Caco-2 (cell line): ENCODE data around the gene SPOP. TPM values are rescaled to one million over a fixed set of nuclear protein-coding genes. Genes with fewer than 3 reads are reported as not detected.

ENCODE experiments used
- BruUV-seq: library from RNA; stranded (reverse); fragments of 400-500 nt; replicated peaks from 2 replicates; lab custom pipeline; 2021; lab: Mats Ljungman, UMichigan
- CTCF ChIA-PET: fragments of 300-600 bp; sonication (Branson Sonifier 250); formaldehyde crosslinking; loops from one replicate; lab custom pipeline; 2022; ENCODE audit warnings: antibody characterized with exemption; lab: Charles Lee
- POLR2A ChIA-PET: fragments of 300-600 bp; sonication (Branson Sonifier 250); formaldehyde crosslinking; loops from one replicate; lab custom pipeline; 2022; ENCODE audit warnings: antibody characterized with exemption; lab: Charles Lee
- DNase-seq, 2 experiments: peaks; one replicate each; pipeline versions ENCODE4 v3.0.0 to v3.0.0-alpha.2; 2020 to 2022
- H3K27me3 ChIP-seq: replicated peaks from 2 replicates; pipeline ENCODE4 v1.6.0; 2011; ENCODE audit warnings: low read length; ENCODE audit not compliant: control insufficient read depth, insufficient read depth
- H3K36me3 ChIP-seq: 2 replicates; pipeline ENCODE4 v1.5.1; 2011; ENCODE audit warnings: low read length; ENCODE audit not compliant: control insufficient read depth, insufficient read depth
- H3K4me1 ChIP-seq: fragments of 250-450 bp; sonication (Bioruptor Pico); 2 replicates; pipeline ENCODE4 v1.5.1; 2020; ENCODE audit warnings: mild to moderate bottlenecking
- H3K4me3 ChIP-seq: 2 replicates; pipeline ENCODE4 v1.5.1; 2011; ENCODE audit warnings: low read depth, mild to moderate bottlenecking, control low read depth, low read length
- H3K9me3 ChIP-seq: fragments of 250-450 bp; sonication (Bioruptor Pico); 2 replicates; pipeline ENCODE4 v1.5.1; 2020; ENCODE audit warnings: mild to moderate bottlenecking, moderate library complexity
- H3K27ac Mint-ChIP-seq: one replicate; pipeline ENCODE4 v1.8.0; 2022; ENCODE audit warnings: mixed read lengths; ENCODE audit not compliant: unreplicated experiment
- H3K27me3 Mint-ChIP-seq: one replicate; pipeline ENCODE4 v1.8.0; 2022; ENCODE audit warnings: mixed read lengths; ENCODE audit not compliant: insufficient read depth, unreplicated experiment
- H3K36me3 Mint-ChIP-seq: one replicate; pipeline ENCODE4 v1.8.0; 2022; ENCODE audit warnings: mild to moderate bottlenecking, mixed read lengths; ENCODE audit not compliant: insufficient read depth, unreplicated experiment
- H3K4me1 Mint-ChIP-seq: one replicate; pipeline ENCODE4 v1.8.0; 2022; ENCODE audit warnings: low read depth, mixed read lengths; ENCODE audit not compliant: unreplicated experiment
- H3K4me3 Mint-ChIP-seq: one replicate; pipeline ENCODE4 v1.8.0; 2022; ENCODE audit warnings: mild to moderate bottlenecking, moderate library complexity, mixed read lengths; ENCODE audit not compliant: unreplicated experiment
- H3K9me3 Mint-ChIP-seq: one replicate; pipeline ENCODE4 v1.8.0; 2022; ENCODE audit warnings: mixed read lengths; ENCODE audit not compliant: unreplicated experiment
- intact Hi-C: fragments of 100-400 bp; cut with micrococcal nuclease; formaldehyde crosslinking; loops from one replicate; pipeline ENCODE4 v1.10.0; 2022; ENCODE audit not compliant: unreplicated experiment
- total RNA-seq: library from RNA; stranded (reverse); gene quantifications from 2 replicates; pipeline ENCODE4 v1.2.3, GENCODE V29; 2022
- TF ChIP-seq, protein P1 (sequence below), 2 experiments: fragments of 200-600 bp in 1 of 2; IDR thresholded peaks; 1 replicate in 1 of 2; 2 replicates in 1 of 2; pipeline versions ENCODE4 v1.5.1 to v1.8.0; 2011 to 2022; ENCODE audit warnings: antibody characterized with exemption in 1 of 2, control low read depth in 1 of 2, inconsistent platforms in 1 of 2, low read depth in 1 of 2, low read length in 1 of 2, mild to moderate bottlenecking in 1 of 2, moderate library complexity in 1 of 2; ENCODE audit not compliant: insufficient read depth in 1 of 2, severe bottlenecking in 1 of 2, unreplicated experiment in 1 of 2

The SPOP gene
- total RNA-seq, 1 experiment from 2014 or later: 70.2 TPM

DNA sequence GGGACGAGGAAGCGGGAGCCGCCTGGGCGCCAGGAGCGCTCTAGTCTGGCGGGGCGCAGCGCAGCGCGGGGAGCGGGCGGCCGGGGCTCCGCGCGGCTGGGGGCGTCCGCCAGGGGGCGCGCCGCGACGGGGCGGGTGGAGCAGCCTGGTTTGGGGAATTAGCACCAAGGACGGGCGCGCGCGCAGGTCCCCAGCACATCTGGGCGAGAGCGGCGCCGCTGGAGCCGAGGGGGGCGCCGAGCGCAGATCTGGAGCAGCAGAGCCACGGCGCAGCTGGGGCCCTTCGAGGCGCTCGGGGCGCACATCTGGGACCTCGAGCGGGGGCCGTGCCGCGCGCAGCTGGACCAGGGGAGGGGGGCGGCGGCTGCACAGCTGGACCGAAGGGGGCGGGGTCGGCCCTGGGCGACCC lies 102.2 kb downstream of the SPOP start, which contains the start of gene NXPH3:
TSS of gene NXPH3 (plus strand) at position 193 of the 409 bp plus-strand sequence. CDS start 349 bp downstream, outside the sequence.
- Histone ChIP-seq H3K36me3 (no peaks in the 10 kb centered on the region), H3K27me3 (no peaks in the 10 kb centered on the region; the same call in 1 of the 2 replicates), H3K9me3 (no peaks in the 10 kb centered on the region), H3K4me1 (peaks cover 16% of the 10 kb centered on the region), H3K4me3 (peak within 1 kb of the TSS; percentile 87)
- H3K4me1 Mint-ChIP-seq: peaks cover 14% of the 10 kb centered on the region
- peaks cover 5% of the 10 kb centered on the region for H3K36me3 Mint-ChIP-seq
- no peaks in the 10 kb centered on the region for H3K9me3 Mint-ChIP-seq
- H3K4me3 Mint-ChIP-seq: peak within 1 kb of the TSS; percentile 77
- no peak within 1 kb of the TSS for H3K27ac Mint-ChIP-seq
- BruUV-seq: no TSS peak
- DNase-seq: peak; percentile 89 to 98
- ChIA-PET CTCF (interaction anchor here (0.5 to 2.6 kb wide), 16 partner anchors 8 to 276 kb away, joined by 3 to 14 read pairs (median 6); partner anchors contain the start of gene SLC35B1), POLR2A (interaction anchor here (0.7 kb wide), 1 partner anchor 134 kb away, joined by 6 read pairs; no protein-coding TSS in a partner anchor)
- TF ChIP-seq, protein P1, sequence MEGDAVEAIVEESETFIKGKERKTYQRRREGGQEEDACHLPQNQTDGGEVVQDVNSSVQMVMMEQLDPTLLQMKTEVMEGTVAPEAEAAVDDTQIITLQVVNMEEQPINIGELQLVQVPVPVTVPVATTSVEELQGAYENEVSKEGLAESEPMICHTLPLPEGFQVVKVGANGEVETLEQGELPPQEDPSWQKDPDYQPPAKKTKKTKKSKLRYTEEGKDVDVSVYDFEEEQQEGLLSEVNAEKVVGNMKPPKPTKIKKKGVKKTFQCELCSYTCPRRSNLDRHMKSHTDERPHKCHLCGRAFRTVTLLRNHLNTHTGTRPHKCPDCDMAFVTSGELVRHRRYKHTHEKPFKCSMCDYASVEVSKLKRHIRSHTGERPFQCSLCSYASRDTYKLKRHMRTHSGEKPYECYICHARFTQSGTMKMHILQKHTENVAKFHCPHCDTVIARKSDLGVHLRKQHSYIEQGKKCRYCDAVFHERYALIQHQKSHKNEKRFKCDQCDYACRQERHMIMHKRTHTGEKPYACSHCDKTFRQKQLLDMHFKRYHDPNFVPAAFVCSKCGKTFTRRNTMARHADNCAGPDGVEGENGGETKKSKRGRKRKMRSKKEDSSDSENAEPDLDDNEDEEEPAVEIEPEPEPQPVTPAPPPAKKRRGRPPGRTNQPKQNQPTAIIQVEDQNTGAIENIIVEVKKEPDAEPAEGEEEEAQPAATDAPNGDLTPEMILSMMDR (IDR thresholded peaks at IDR 0.05; ENCODE audit: insufficient read depth in 1 of 2, low read depth in 1 of 2, low read length in 1 of 2, severe bottlenecking in 1 of 2, unreplicated experiment in 1 of 2): peak; percentile 59 to 80
- H3K27me3 Mint-ChIP-seq: peaks cover 22% of the 10 kb centered on the region
- intact Hi-C loops: loop anchor here (1.0 kb wide), 3 partner anchors 43 to 120 kb away; partner anchors contain the start of gene SPOP

DNA sequence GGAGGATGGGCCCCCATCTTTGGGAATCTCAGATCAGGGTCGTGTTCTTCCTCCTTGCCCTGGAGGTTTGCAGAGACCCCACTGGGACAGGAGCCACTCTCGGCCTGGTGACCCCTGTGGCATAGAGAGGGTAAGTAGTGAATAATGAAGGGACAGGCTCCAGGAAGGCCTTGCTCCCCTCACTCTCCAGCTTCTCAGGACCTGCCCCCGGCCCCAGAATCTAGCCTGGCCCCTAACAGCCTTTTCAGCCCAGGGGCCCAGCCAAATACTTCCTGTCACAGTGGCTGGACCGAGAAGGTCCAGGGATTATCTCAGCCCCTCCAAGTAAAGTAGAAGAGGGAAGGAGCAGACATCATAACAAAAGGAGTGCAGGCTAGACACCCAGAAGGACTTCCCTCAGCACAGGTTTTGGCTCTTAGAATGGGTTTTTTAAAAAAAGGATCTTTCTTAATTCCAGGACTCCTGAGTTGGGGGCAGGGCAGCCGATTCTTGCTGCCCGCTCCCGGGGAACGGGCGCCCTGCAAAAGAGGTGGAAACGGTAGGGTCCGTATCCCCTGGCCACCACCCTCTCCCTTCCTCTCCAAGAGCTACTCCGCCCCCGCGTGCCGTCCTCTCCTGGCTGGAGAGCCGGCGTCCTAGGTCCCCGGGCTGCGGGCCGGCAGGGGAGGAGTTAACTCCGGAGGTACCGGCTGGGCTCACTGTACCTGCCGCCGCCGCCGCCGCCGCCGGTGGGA lies 102.8 kb downstream of the SPOP start:
- peak in 1 of 2 experiments; percentile 41 for DNase-seq
- intact Hi-C loops: loop anchor here (1.0 kb wide), 2 partner anchors 43 to 120 kb away; no protein-coding TSS in a partner anchor
- Mint-ChIP-seq H3K27ac (no peak overlapping the region), H3K4me3 (peak overlapping the region; percentile 77), H3K36me3 (peaks cover 5% of the 10 kb centered on the region), H3K9me3 (no peaks in the 10 kb centered on the region), H3K4me1 (peaks cover 14% of the 10 kb centered on the region), H3K27me3 (peaks cover 22% of the 10 kb centered on the region)
- Histone ChIP-seq H3K9me3 (no peaks in the 10 kb centered on the region), H3K27me3 (no peaks in the 10 kb centered on the region; the same call in 1 of the 2 replicates), H3K4me3 (peak overlapping the region; percentile 87), H3K4me1 (peaks cover 20% of the 10 kb centered on the region), H3K36me3 (no peaks in the 10 kb centered on the region)
- CTCF ChIA-PET: interaction anchor here (0.5 to 2.6 kb wide), 14 partner anchors 18 to 277 kb away, joined by 3 to 14 read pairs (median 4); partner anchors contain the start of gene SLC35B1
- BruUV-seq: no TSS peak
- TF ChIP-seq, protein P1 (IDR thresholded peaks at IDR 0.05; ENCODE audit: insufficient read depth in 1 of 2, low read depth in 1 of 2, low read length in 1 of 2, severe bottlenecking in 1 of 2, unreplicated experiment in 1 of 2): no peak
- POLR2A ChIA-PET: interaction anchor here (0.7 kb wide), 1 partner anchor 134 kb away, joined by 6 read pairs; no protein-coding TSS in a partner anchor

DNA sequence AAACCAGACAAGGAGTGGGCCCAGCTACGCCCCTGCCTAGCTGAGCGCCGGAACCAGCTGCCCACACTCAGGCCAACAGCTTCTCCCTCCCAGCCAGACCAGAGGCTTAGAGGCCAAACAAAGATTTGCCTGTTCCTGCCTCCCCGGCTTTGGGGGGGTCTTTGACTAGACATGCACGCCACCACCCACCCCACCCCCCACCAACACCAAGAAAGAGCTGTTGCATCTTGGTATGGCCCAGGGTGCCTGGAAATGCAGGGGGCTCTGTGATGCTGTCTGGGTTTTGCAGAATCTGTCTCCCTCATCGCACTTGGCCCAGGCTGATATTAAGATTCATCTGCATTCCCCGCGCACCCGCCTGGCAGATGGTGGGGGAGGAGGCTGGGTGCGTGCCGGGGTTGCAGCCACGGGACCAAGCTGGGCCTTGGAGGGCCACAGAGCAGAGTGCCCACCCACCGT lies 103.5 kb downstream of the SPOP start:
- Histone ChIP-seq H3K4me1 (peaks cover 20% of the 10 kb centered on the region), H3K27me3 (no peaks in the 10 kb centered on the region; the same call in 1 of the 2 replicates), H3K36me3 (no peaks in the 10 kb centered on the region), H3K9me3 (no peaks in the 10 kb centered on the region), H3K4me3 (no peak overlapping the region)
- H3K36me3 Mint-ChIP-seq: peaks cover 11% of the 10 kb centered on the region
- TF ChIP-seq, protein P1 (IDR thresholded peaks at IDR 0.05; ENCODE audit: insufficient read depth in 1 of 2, low read depth in 1 of 2, low read length in 1 of 2, severe bottlenecking in 1 of 2, unreplicated experiment in 1 of 2): no peak
- peak in 1 of 2 experiments; percentile 42 for DNase-seq
- no peaks in the 10 kb centered on the region for H3K9me3 Mint-ChIP-seq
- BruUV-seq: no TSS peak
- no peak overlapping the region for H3K27ac Mint-ChIP-seq
- H3K4me3 Mint-ChIP-seq: peak overlapping the region; percentile 77
- peaks cover 14% of the 10 kb centered on the region for H3K4me1 Mint-ChIP-seq
- POLR2A ChIA-PET: no interaction called here
- intact Hi-C loops: no loop called here
- CTCF ChIA-PET: interaction anchor here (1.1 to 2.6 kb wide), 4 partner anchors 18 to 129 kb away, joined by 5 to 13 read pairs (median 8); no protein-coding TSS in a partner anchor
- H3K27me3 Mint-ChIP-seq: peaks cover 22% of the 10 kb centered on the region
